K562 (cell line): ENCODE measurements around the gene BCKDHB. TPM values are rescaled to one million over a fixed set of nuclear protein-coding genes. Genes with fewer than 3 reads are reported as not detected.
A peak's percentile ranks its signal among the peaks of the same experiment; 100 is the strongest.

ENCODE experiments used
- ATAC-seq: fragments of 200-7000 bp; cut with Tn5 transposase; 3 replicates; pipeline ENCODE4 v1.9.1; 2020; ENCODE audit warnings: moderate library complexity
- BruUV-seq: library from RNA; stranded (reverse); fragments of 400-500 nt; replicated peaks from 2 replicates; lab custom pipeline; 2021; lab: Mats Ljungman, UMichigan
- CTCF ChIA-PET: fragments of 300-600 bp; formaldehyde crosslinking; extraction: SDS; loops from one replicate; lab custom pipeline; 2021; ENCODE audit warnings: low intra/inter-chr PET ratio; lab: Yijun Ruan, JAX
- POLR2A ChIA-PET: fragments of 300-600, 350-650 bp; sonication (Branson Sonifier 250); formaldehyde crosslinking; extraction: SDS; loops from one replicate; lab custom pipeline; 2021; ENCODE audit warnings: antibody characterized with exemption, inconsistent platforms; lab: Yijun Ruan, JAX
- DNase-seq, 4 experiments: peaks; one replicate each; pipeline versions ENCODE4 v3.0.0 to v3.0.0-alpha.2; 2011 to 2018; ENCODE audit warnings: low spot score in 3 of 4, mixed read lengths in 3 of 4; ENCODE audit errors: extremely low read depth in 1 of 4
- FAIRE-seq: peaks from 2 replicates; lab custom pipeline; 2011; peaks lifted over from hg19 to GRCh38; lab: Jason Lieb, UNC
- H2AFZ ChIP-seq: 2 replicates; pipeline ENCODE4 v1.6.0; 2011; ENCODE audit warnings: low read depth, low read length, control low read depth, inconsistent platforms
- H3K27ac ChIP-seq: fragments of 200-600 bp; 3 replicates; pipeline ENCODE4 v1.8.0; 2011; ENCODE audit warnings: low read depth, mild to moderate bottlenecking, control low read depth, inconsistent platforms, low read length, moderate library complexity, mixed read lengths; ENCODE audit errors: extremely low read depth
- H3K27me3 ChIP-seq, 2 experiments: fragments of 300-600 bp in 1 of 2; 2 replicates in 1 of 2; 3 replicates in 1 of 2; pipeline versions ENCODE4 v1.6.0 to v1.8.0; 2011; ENCODE audit warnings: inconsistent platforms in 2 of 2, low read length in 2 of 2, mild to moderate bottlenecking in 1 of 2, mixed read lengths in 1 of 2, moderate library complexity in 1 of 2; ENCODE audit not compliant: control insufficient read depth in 2 of 2, insufficient read depth in 2 of 2
- H3K36me3 ChIP-seq: fragments of 300-600 bp; 3 replicates; pipeline ENCODE4 v1.8.0; 2011; ENCODE audit warnings: mild to moderate bottlenecking, low read length, inconsistent platforms; ENCODE audit not compliant: control insufficient read depth, insufficient read depth
- H3K4me1 ChIP-seq, 2 experiments: fragments of 200-600 bp in 1 of 2; replicated peaks in 1 of 2; 2 replicates in 1 of 2; 3 replicates in 1 of 2; pipeline versions ENCODE4 v1.5.1 to v1.8.0; 2011; ENCODE audit warnings: inconsistent platforms in 2 of 2, low read length in 2 of 2, mild to moderate bottlenecking in 1 of 2, mixed read lengths in 1 of 2, moderate library complexity in 1 of 2; ENCODE audit not compliant: control insufficient read depth in 2 of 2, insufficient read depth in 2 of 2
- H3K4me2 ChIP-seq: 2 replicates; pipeline ENCODE4 v1.6.1; 2011; ENCODE audit warnings: low read length, control low read depth, inconsistent platforms, mixed read lengths; ENCODE audit not compliant: insufficient read depth
- H3K4me3 ChIP-seq: fragments of 200-600 bp; sonication (generic), shearing (Covaris generic); 2 replicates; pipeline ENCODE4 v1.5.1; 2016; ENCODE audit warnings: control low read depth, inconsistent platforms
- H3K79me2 ChIP-seq: fragments of 200-600 bp; 3 replicates; pipeline ENCODE4 v1.8.0; 2011; ENCODE audit warnings: low read length, inconsistent platforms; ENCODE audit not compliant: control insufficient read depth, insufficient read depth
- H3K9ac ChIP-seq, 2 experiments: 2 replicates each; pipeline versions ENCODE4 v1.6.0 to v1.6.1; 2011; ENCODE audit warnings: low read depth in 2 of 2, low read length in 2 of 2, control low read depth in 1 of 2, inconsistent platforms in 1 of 2, mild to moderate bottlenecking in 1 of 2, mixed read lengths in 1 of 2; ENCODE audit not compliant: insufficient read depth in 1 of 2
- H3K9me1 ChIP-seq: one replicate; pipeline ENCODE4 v1.6.0; 2011; ENCODE audit warnings: inconsistent platforms, mild to moderate bottlenecking, low read length, moderate library complexity; ENCODE audit not compliant: control insufficient read depth, insufficient read depth
- H3K9me3 ChIP-seq: replicated peaks from 2 replicates; pipeline ENCODE4 v1.5.1; 2011; ENCODE audit warnings: low read depth, low read length, inconsistent platforms; ENCODE audit not compliant: control insufficient read depth, insufficient read depth
- H4K20me1 ChIP-seq: replicated peaks from 2 replicates; pipeline ENCODE4 v1.6.1; 2011; ENCODE audit warnings: low read length, inconsistent platforms, mixed read lengths; ENCODE audit not compliant: control insufficient read depth, insufficient read depth
- CBFA2T3 ChIP-seq: fragments of 450-650 bp; IDR thresholded peaks from 2 replicates; pipeline ENCODE4 v1.6.1; 2017
- CHCHD3 ChIP-seq: fragments of 250-450 bp; sonication (Bioruptor Pico); IDR thresholded peaks from 2 replicates; pipeline ENCODE4 v2.1.2; 2022; ENCODE audit warnings: mild to moderate bottlenecking
- CREM ChIP-seq: IDR thresholded peaks from 2 replicates; pipeline ENCODE4 v1.6.1; 2014; ENCODE audit warnings: antibody characterized with exemption, low read depth
- PPARD ChIP-seq: fragments of 250-450 bp; sonication (Bioruptor Pico); IDR thresholded peaks from 2 replicates; pipeline ENCODE4 v1.8.0; 2022; ENCODE audit warnings: inconsistent platforms, mild to moderate bottlenecking, moderate library complexity
- STAG1 ChIP-seq: sonication (generic); formaldehyde crosslinking; IDR thresholded peaks from 2 replicates; pipeline ENCODE4 v1.5.0; 2020; ENCODE audit warnings: missing genetic modification reagents, borderline replicate concordance
- ZNF263 ChIP-seq: sonication (generic); formaldehyde crosslinking; IDR thresholded peaks from 2 replicates; pipeline ENCODE4 v1.8.0; 2022; ENCODE audit warnings: mild to moderate bottlenecking, missing genetic modification reagents, borderline replicate concordance
- in situ Hi-C: fragments of 300-500 bp; cut with MboI; formaldehyde crosslinking; loops from 4 replicates; pipeline ENCODE4 v1.15.0; 2018; ENCODE audit warnings: inconsistent platforms, mixed read lengths
- intact Hi-C: fragments of 100-400 bp; cut with micrococcal nuclease; formaldehyde crosslinking; loops from 2 replicates; pipeline ENCODE4 v1.14.2; 2022
- polyA plus RNA-seq, 8 experiments: library from polyadenylated mRNA; depleted of rRNA in 4 of 8; stranded (reverse) in 5 of 8; unstranded in 3 of 8; fragments of >200 nt; fragmentation: Nextera tagmentation in 2 of 8; fragmentation: Illumina TruSeq in 1 of 8; extraction: Ambion mirVana in 2 of 8; extraction: Trizol in 1 of 8; gene quantifications; 2 replicates each; pipeline versions ENCODE4 v1.2.1 to v1.2.3, GENCODE V29; 2011 to 2014; ENCODE audit warnings: inconsistent platforms in 1 of 8, missing spikeins in 1 of 8
- total RNA-seq, 7 experiments: library from RNA; depleted of rRNA in 6 of 7; stranded (reverse); fragments of >200 nt in 6 of 7; fragmentation: Illumina TruSeq in 2 of 7; extraction: Trizol in 2 of 7; gene quantifications; 2 replicates each; pipeline versions ENCODE4 v1.2.1 to v1.2.3, GENCODE V29; 2011 to 2021; ENCODE audit warnings: low replicate concordance in 1 of 7
- TF ChIP-seq, protein P1 (sequence below): fragments of 450-650 bp; formaldehyde crosslinking; IDR thresholded peaks from 2 replicates; pipeline ENCODE4 v1.4.0; 2020; ENCODE audit warnings: mild to moderate bottlenecking, moderate library complexity
- TF ChIP-seq, protein P2 (sequence below): fragments of 250-450 bp; sonication (Bioruptor Pico); IDR thresholded peaks from 2 replicates; pipeline ENCODE4 v1.4.0; 2020; ENCODE audit warnings: mild to moderate bottlenecking, moderate library complexity, borderline replicate concordance

Gene BCKDHB
- total and polyA plus RNA-seq, 9 of the 15 experiments (the other 6 are each of a cell fraction or from before 2014, with no cell fraction given), result 4.1 to 23.7 (median 7.5) TPM

DNA sequence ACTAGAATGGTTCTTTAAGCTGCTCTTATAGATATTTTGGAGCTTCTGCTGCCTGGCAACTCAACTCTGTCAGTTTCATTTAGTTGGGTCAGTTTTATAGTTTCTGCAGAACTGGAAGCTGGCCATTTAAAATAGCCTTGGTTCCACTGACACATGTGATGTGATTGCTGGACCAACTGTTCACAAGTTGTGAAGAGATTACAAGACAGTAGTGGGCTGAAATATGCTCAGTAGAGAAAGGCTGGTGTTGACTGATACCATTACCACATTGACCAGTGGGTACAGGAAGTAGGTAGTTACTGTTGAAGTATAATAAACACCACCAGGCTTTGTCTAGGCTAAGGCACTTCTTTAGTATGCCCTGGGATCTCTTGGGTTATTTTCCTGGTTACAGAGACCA, 39.0 kb downstream of the BCKDHB start:
- H3K9me3 ChIP-seq, result no peaks in the 10 kb centered on the region
- no peak overlapping the region for H3K27ac ChIP-seq
- CTCF ChIA-PET, result no interaction called here
- no peak overlapping the region for H2AFZ ChIP-seq
- ATAC-seq (no peak), DNase-seq (no peak), FAIRE-seq (no peak)
- H3K4me1 ChIP-seq, result no peaks in the 10 kb centered on the region
- no peaks in the 10 kb centered on the region for H3K27me3 ChIP-seq
- H3K9ac ChIP-seq, result no peak overlapping the region
- in situ Hi-C loops, result no loop called here
- TF ChIP-seq STAG1, result no peak
- TF ChIP-seq, protein P1, sequence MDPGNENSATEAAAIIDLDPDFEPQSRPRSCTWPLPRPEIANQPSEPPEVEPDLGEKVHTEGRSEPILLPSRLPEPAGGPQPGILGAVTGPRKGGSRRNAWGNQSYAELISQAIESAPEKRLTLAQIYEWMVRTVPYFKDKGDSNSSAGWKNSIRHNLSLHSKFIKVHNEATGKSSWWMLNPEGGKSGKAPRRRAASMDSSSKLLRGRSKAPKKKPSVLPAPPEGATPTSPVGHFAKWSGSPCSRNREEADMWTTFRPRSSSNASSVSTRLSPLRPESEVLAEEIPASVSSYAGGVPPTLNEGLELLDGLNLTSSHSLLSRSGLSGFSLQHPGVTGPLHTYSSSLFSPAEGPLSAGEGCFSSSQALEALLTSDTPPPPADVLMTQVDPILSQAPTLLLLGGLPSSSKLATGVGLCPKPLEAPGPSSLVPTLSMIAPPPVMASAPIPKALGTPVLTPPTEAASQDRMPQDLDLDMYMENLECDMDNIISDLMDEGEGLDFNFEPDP (CRISPR knock-in tag), result no peak
- TF ChIP-seq CBFA2T3, result 0 out of 2 replicates have a peak, but pooled peaks have one; percentile 7
- TF ChIP-seq CREM, result no peak
- no peak for TF ChIP-seq PPARD
- TF ChIP-seq CHCHD3 (CRISPR knock-in tag), result no peak
- TF ChIP-seq ZNF263 (CRISPR knock-in tag), result no peak
- TF ChIP-seq, protein P2, sequence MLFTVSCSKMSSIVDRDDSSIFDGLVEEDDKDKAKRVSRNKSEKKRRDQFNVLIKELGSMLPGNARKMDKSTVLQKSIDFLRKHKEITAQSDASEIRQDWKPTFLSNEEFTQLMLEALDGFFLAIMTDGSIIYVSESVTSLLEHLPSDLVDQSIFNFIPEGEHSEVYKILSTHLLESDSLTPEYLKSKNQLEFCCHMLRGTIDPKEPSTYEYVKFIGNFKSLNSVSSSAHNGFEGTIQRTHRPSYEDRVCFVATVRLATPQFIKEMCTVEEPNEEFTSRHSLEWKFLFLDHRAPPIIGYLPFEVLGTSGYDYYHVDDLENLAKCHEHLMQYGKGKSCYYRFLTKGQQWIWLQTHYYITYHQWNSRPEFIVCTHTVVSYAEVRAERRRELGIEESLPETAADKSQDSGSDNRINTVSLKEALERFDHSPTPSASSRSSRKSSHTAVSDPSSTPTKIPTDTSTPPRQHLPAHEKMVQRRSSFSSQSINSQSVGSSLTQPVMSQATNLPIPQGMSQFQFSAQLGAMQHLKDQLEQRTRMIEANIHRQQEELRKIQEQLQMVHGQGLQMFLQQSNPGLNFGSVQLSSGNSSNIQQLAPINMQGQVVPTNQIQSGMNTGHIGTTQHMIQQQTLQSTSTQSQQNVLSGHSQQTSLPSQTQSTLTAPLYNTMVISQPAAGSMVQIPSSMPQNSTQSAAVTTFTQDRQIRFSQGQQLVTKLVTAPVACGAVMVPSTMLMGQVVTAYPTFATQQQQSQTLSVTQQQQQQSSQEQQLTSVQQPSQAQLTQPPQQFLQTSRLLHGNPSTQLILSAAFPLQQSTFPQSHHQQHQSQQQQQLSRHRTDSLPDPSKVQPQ (CRISPR knock-in tag), result no peak
- H4K20me1 ChIP-seq, result no peaks in the 10 kb centered on the region
- H3K4me2 ChIP-seq, result no peak overlapping the region
- no peak overlapping the region for H3K4me3 ChIP-seq
- POLR2A ChIA-PET, result no interaction called here
- no peaks in the 10 kb centered on the region for H3K79me2 ChIP-seq
- H3K36me3 ChIP-seq, result no peaks in the 10 kb centered on the region
- intact Hi-C loops, result no loop called here
- H3K9me1 ChIP-seq, result no peaks in the 10 kb centered on the region
- BruUV-seq, result no TSS peak
